Panc1 (cell line): ENCODE results near the gene SSBP3. TPM values are rescaled to one million over a fixed set of nuclear protein-coding genes. Genes with fewer than 3 reads are reported as not detected.

Experiments used
- ATAC-seq: fragments of 200-7000 bp; cut with Tn5 transposase; 2 replicates; pipeline ENCODE4 v1.9.1; 2020; ENCODE audit warnings: mild to moderate bottlenecking, moderate library complexity
- BruUV-seq: library from RNA; stranded (reverse); fragments of 400-500 nt; replicated peaks from 2 replicates; lab custom pipeline; 2021; lab: Mats Ljungman, UMichigan
- CTCF ChIA-PET: fragments of 300-600 bp; sonication (Branson Sonifier 250); formaldehyde crosslinking; loops from one replicate; lab custom pipeline; 2022; ENCODE audit warnings: antibody characterized with exemption; lab: Charles Lee
- POLR2A ChIA-PET: fragments of 300-600 bp; sonication (Branson Sonifier 250); formaldehyde crosslinking; loops from one replicate; lab custom pipeline; 2022; ENCODE audit warnings: antibody characterized with exemption; lab: Charles Lee
- DNase-seq: peaks from one replicate; pipeline ENCODE4 v3.0.0-alpha.2; 2010; ENCODE audit warnings: low read depth, low spot score
- H3K27ac ChIP-seq: 2 replicates; pipeline ENCODE4 v1.5.1; 2011; ENCODE audit warnings: mild to moderate bottlenecking, low read length, inconsistent platforms
- H3K27me3 ChIP-seq: fragments of 200-500 bp; sonication (Bioruptor generic); 2 replicates; pipeline ENCODE4 v1.6.0; 2014; ENCODE audit warnings: low read length, inconsistent platforms; ENCODE audit not compliant: control insufficient read depth, insufficient read depth
- H3K36me3 ChIP-seq: fragments of 200-500 bp; sonication (Bioruptor generic); 2 replicates; pipeline ENCODE4 v1.5.1; 2014; ENCODE audit warnings: inconsistent platforms, mild to moderate bottlenecking, low read length, moderate library complexity; ENCODE audit not compliant: control insufficient read depth, insufficient read depth
- H3K4me1 ChIP-seq: 2 replicates; pipeline ENCODE4 v1.5.1; 2011; ENCODE audit warnings: inconsistent platforms, mild to moderate bottlenecking, low read length, moderate library complexity; ENCODE audit not compliant: control insufficient read depth, insufficient read depth
- H3K4me3 ChIP-seq, 2 experiments: 2 replicates each; pipeline ENCODE4 v1.5.1; 2011 to 2012; ENCODE audit warnings: low read depth in 2 of 2, low read length in 2 of 2, mild to moderate bottlenecking in 2 of 2, inconsistent platforms in 1 of 2, moderate library complexity in 1 of 2
- H3K9me3 ChIP-seq: fragments of 200-500 bp; sonication (Bioruptor generic); 2 replicates; pipeline ENCODE4 v1.5.1; 2014; ENCODE audit warnings: low read depth, mild to moderate bottlenecking, inconsistent platforms, low read length, moderate library complexity; ENCODE audit not compliant: control insufficient read depth, insufficient read depth
- CTCF ChIP-seq: fragments of 450-650 bp; IDR thresholded peaks from 2 replicates; pipeline ENCODE4 v1.5.1; 2017; ENCODE audit warnings: mild to moderate bottlenecking
- POLR2AphosphoS5 ChIP-seq: IDR thresholded peaks from 2 replicates; pipeline ENCODE4 v1.6.1; 2012; ENCODE audit warnings: mild to moderate bottlenecking, low read depth, low read length, moderate library complexity
- REST ChIP-seq, 2 experiments: IDR thresholded peaks; 2 replicates each; pipeline ENCODE4 v1.6.1; 2011 to 2012; ENCODE audit warnings: low read depth in 2 of 2, control low read depth in 1 of 2, low read length in 1 of 2, mild to moderate bottlenecking in 1 of 2, moderate library complexity in 1 of 2; ENCODE audit not compliant: insufficient read depth in 1 of 2
- SIN3A ChIP-seq: IDR thresholded peaks from 2 replicates; pipeline ENCODE4 v1.6.1; 2012; ENCODE audit warnings: low read depth, mild to moderate bottlenecking, low read length, moderate library complexity, borderline replicate concordance; ENCODE audit not compliant: insufficient read depth
- TCF7L2 ChIP-seq: IDR thresholded peaks from 2 replicates; pipeline ENCODE4 v1.6.1; 2011; ENCODE audit warnings: mild to moderate bottlenecking, low read depth, low read length, inconsistent platforms
- in situ Hi-C: cut with HindIII; loops from 2 replicates; pipeline ENCODE4 v1.10.0; 2016; ENCODE audit warnings: low sequenced_read_pairs, low pct_unique_long_range_greater_than_20kb
- intact Hi-C: fragments of 100-400 bp; cut with micrococcal nuclease; formaldehyde crosslinking; loops from one replicate; pipeline ENCODE4 v1.10.0; 2022; ENCODE audit not compliant: unreplicated experiment
- total RNA-seq: library from RNA; stranded (reverse); gene quantifications from one replicate; pipeline ENCODE4 v1.2.1, GENCODE V29; 2021; ENCODE audit not compliant: unreplicated experiment

SSBP3 gene
- total RNA-seq, 1 experiment from 2014 or later: 22.5 TPM

GRCh38 chr1:54350360-54350759 lies 55.8 kb downstream of the SSBP3 start:
- H3K36me3 ChIP-seq: no peaks in the 10 kb centered on the region
- ChIA-PET POLR2A (no interaction called here), CTCF (interaction anchor here (0.6 kb wide), 1 partner anchor 97 kb away, joined by 3 read pairs; no protein-coding TSS in a partner anchor)
- ATAC-seq (no peak), DNase-seq (no peak)
- no peak overlapping the region for H3K4me3 ChIP-seq
- H3K27me3 ChIP-seq: no peaks in the 10 kb centered on the region
- H3K9me3 ChIP-seq: no peaks in the 10 kb centered on the region
- in situ Hi-C loops: no loop called here
- no peak for TF ChIP-seq REST (IDR thresholded peaks at IDR 0.05; ENCODE audit: insufficient read depth in 1 of 2, low read depth in 2 of 2, low read length in 1 of 2)
- TF ChIP-seq SIN3A: no peak
- TF ChIP-seq TCF7L2: no peak
- no peak for TF ChIP-seq CTCF
- TF ChIP-seq POLR2AphosphoS5: no peak
- H3K4me1 ChIP-seq: no peaks in the 10 kb centered on the region
- intact Hi-C loops: no loop called here
- no TSS peak for BruUV-seq
- no peak overlapping the region for H3K27ac ChIP-seq

GRCh38 chr1:54348700-54349021 lies 57.5 kb downstream of the SSBP3 start:
- intact Hi-C loops (no loop called here), in situ Hi-C loops (no loop called here)
- no peak for DNase-seq
- ChIA-PET POLR2A (no interaction called here), CTCF (no interaction called here)
- no peaks in the 10 kb centered on the region for H3K27me3 ChIP-seq
- no TSS peak for BruUV-seq
- no peaks in the 10 kb centered on the region for H3K4me1 ChIP-seq
- TF ChIP-seq REST (IDR thresholded peaks at IDR 0.05; ENCODE audit: insufficient read depth in 1 of 2, low read depth in 2 of 2, low read length in 1 of 2) (no peak), SIN3A (no peak), TCF7L2 (no peak), CTCF (no peak), POLR2AphosphoS5 (no peak)
- H3K36me3 ChIP-seq: no peaks in the 10 kb centered on the region
- no peak overlapping the region for H3K4me3 ChIP-seq
- no peaks in the 10 kb centered on the region for H3K9me3 ChIP-seq
- no peak overlapping the region for H3K27ac ChIP-seq
- ATAC-seq: no peak
